Fibroblast of skin of right biceps (primary cell): ENCODE results near the gene NUPR1.
A peak's percentile ranks its signal among the peaks of the same experiment; 100 is the strongest.
"Not testable (repeated sequence)": the region's sequence is repeated elsewhere in the genome, so short reads cannot be mapped to it uniquely, and the experiment has no call there.

ENCODE experiments used
- DNase-seq: peaks from one replicate; pipeline ENCODE4 v3.0.0-alpha.2; 2013

The NUPR1 gene

GRCh38 chr16:28526201-28527099 is 12.3 kb downstream of the NUPR1 start:
- DNase-seq: no peak

- DNase-seq: no peak
Measured at GRCh38 chr16:28524681-28525171, 14.0 kb downstream of the NUPR1 start.

- DNase-seq: no peak
Measured at GRCh38 chr16:28522792-28523191, 16.0 kb downstream of the NUPR1 start.

GRCh38 chr16:28521436-28521835 is 17.3 kb downstream of the NUPR1 start:
- DNase-seq: no peak

- DNase-seq: no peak
Measured at GRCh38 chr16:28520672-28521071, 18.1 kb downstream of the NUPR1 start.

- no peak for DNase-seq
Measured at GRCh38 chr16:28514246-28514645, 24.5 kb downstream of the NUPR1 start.

- DNase-seq: peak; percentile 35
Measured at GRCh38 chr16:28513484-28514181, 25.1 kb downstream of the NUPR1 start.

GRCh38 chr16:28511801-28512789 is 26.7 kb downstream of the NUPR1 start:
- DNase-seq: no peak

- DNase-seq: no peak
Measured at GRCh38 chr16:28511031-28511430, 27.7 kb downstream of the NUPR1 start.

GRCh38 chr16:28505489-28506137 is 33.2 kb downstream of the NUPR1 start:
- DNase-seq: no peak

- no peak for DNase-seq
Measured at GRCh38 chr16:28504707-28505404, 33.9 kb downstream of the NUPR1 start.

- no peak for DNase-seq
Measured at GRCh38 chr16:28503470-28504259, 35.1 kb downstream of the NUPR1 start.

GRCh38 chr16:28502290-28502689 is 36.5 kb downstream of the NUPR1 start:
- no peak for DNase-seq

- no peak for DNase-seq
Measured at GRCh38 chr16:28501258-28502232, 37.2 kb downstream of the NUPR1 start.

GRCh38 chr16:28500476-28501180 is 38.1 kb downstream of the NUPR1 start:
- DNase-seq: not testable (repeated sequence)

GRCh38 chr16:28499854-28500253 is 38.9 kb downstream of the NUPR1 start:
- no peak for DNase-seq

- DNase-seq: no peak
Measured at GRCh38 chr16:28498666-28499381, 40.0 kb downstream of the NUPR1 start.
